ENCODE results near the gene HES4. TPM values are rescaled to one million over a fixed set of nuclear protein-coding genes. Genes with fewer than 3 reads are reported as not detected.

Gene HES4
- total and polyA plus RNA-seq, 2 donors (not counting 1 experiment from before 2014, with no cell fraction given): 0.49 to 2.0 TPM

DNA sequence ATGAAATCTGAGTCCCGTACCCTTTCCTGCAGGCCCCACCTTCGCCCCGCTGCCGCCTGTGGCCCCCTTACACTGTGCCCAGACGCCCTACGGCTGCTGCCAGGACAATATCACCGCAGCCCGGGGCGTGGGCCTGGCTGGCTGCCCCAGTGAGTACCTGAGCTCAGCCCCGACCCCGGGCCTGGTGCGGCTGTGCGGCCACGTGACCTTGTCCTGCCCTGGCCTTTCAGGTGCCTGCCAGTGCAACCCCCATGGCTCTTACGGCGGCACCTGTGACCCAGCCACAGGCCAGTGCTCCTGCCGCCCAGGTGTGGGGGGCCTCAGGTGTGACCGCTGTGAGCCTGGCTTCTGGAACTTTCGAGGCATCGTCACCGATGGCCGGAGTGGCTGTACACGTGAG lies 45.2 kb upstream of the HES4 start:
- Histone ChIP-seq H3K79me2 (ENCODE audit: control insufficient read depth, insufficient read depth, low read length) (no peaks in the 10 kb centered on the region), H3K36me3 (ENCODE audit: control insufficient read depth, insufficient read depth, low read length) (peaks cover 9% of the 10 kb centered on the region), H3K27ac (ENCODE audit: insufficient read depth, low read length) (no peak overlapping the region), H3K4me1 (ENCODE audit: control insufficient read depth, extremely low read depth, insufficient read depth, low read length) (peaks cover 3% of the 10 kb centered on the region), H3K27me3 (ENCODE audit: control insufficient read depth, insufficient read depth, low read length) (no peaks in the 10 kb centered on the region), H3K9me3 (ENCODE audit: control insufficient read depth, insufficient read depth, low read depth, low read length) (no peaks in the 10 kb centered on the region), H3K9ac (ENCODE audit: insufficient read depth, low read length) (no peak overlapping the region), H2AFZ (ENCODE audit: low read length) (no peak overlapping the region), H3K4me3 (replicated peaks in 1 of 4; ENCODE audit: control extremely low read depth in 1 of 4, insufficient read depth in 1 of 4, low read depth in 3 of 4, low read length in 4 of 4) (no peak overlapping the region), H4K20me1 (ENCODE audit: control insufficient read depth, extremely low read depth, insufficient read depth, low read length) (no peaks in the 10 kb centered on the region), H3K4me2 (ENCODE audit: extremely low read depth, insufficient read depth, low read length) (no peak overlapping the region)
- no peak for DNase-seq (ENCODE audit: low read depth in 2 of 2)
- TF ChIP-seq, protein P1, sequence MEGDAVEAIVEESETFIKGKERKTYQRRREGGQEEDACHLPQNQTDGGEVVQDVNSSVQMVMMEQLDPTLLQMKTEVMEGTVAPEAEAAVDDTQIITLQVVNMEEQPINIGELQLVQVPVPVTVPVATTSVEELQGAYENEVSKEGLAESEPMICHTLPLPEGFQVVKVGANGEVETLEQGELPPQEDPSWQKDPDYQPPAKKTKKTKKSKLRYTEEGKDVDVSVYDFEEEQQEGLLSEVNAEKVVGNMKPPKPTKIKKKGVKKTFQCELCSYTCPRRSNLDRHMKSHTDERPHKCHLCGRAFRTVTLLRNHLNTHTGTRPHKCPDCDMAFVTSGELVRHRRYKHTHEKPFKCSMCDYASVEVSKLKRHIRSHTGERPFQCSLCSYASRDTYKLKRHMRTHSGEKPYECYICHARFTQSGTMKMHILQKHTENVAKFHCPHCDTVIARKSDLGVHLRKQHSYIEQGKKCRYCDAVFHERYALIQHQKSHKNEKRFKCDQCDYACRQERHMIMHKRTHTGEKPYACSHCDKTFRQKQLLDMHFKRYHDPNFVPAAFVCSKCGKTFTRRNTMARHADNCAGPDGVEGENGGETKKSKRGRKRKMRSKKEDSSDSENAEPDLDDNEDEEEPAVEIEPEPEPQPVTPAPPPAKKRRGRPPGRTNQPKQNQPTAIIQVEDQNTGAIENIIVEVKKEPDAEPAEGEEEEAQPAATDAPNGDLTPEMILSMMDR (conservative IDR thresholded peaks at IDR 0.05 in 1 of 2, IDR thresholded peaks at IDR 0.05 in 1 of 2; ENCODE audit: low read depth in 1 of 2, low read length in 2 of 2): no peak
- no peak for TF ChIP-seq EZH2 (IDR thresholded peaks at IDR 0.05; ENCODE audit: low read length, missing control alignments)

DNA sequence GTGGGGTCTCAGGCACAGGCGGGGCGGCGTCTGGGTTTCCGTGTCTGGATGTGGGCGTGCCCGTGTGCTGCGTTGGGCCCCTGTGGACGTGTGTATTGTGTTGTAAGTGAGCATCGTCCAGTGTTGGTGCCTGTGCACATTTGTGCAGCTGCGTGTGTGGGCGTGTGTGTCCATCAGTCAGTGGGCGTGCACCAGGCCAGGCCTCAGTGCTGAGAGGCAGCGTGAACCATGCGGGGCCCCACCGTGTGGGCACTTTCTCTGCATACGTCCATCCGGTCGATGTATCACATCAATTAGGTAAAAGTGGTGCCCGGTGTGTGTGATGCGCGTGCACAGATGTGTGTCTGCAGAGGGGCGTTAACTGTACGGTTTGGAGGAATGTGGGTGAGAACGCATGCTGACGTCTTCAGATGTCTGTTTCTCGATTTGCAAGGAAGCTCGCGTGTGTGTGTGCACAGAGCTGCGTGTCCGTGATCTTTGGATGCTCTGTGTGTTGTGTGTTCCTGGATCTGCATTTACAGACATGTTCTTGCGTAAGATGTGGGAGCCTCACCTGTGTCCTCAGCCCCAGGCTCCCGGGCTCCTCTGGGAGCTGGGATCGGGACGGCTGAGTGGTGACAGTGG lies 44.7 kb upstream of the HES4 start:
- Histone ChIP-seq H3K4me1 (ENCODE audit: control insufficient read depth, extremely low read depth, insufficient read depth, low read length) (peaks cover 7% of the 10 kb centered on the region), H3K27me3 (ENCODE audit: control insufficient read depth, insufficient read depth, low read length) (no peaks in the 10 kb centered on the region), H3K79me2 (ENCODE audit: control insufficient read depth, insufficient read depth, low read length) (no peaks in the 10 kb centered on the region), H2AFZ (ENCODE audit: low read length) (no peak overlapping the region), H3K36me3 (ENCODE audit: control insufficient read depth, insufficient read depth, low read length) (peaks cover 9% of the 10 kb centered on the region), H4K20me1 (ENCODE audit: control insufficient read depth, extremely low read depth, insufficient read depth, low read length) (no peaks in the 10 kb centered on the region), H3K27ac (ENCODE audit: insufficient read depth, low read length) (no peak overlapping the region), H3K9me3 (ENCODE audit: control insufficient read depth, insufficient read depth, low read depth, low read length) (no peaks in the 10 kb centered on the region), H3K4me2 (ENCODE audit: extremely low read depth, insufficient read depth, low read length) (no peak overlapping the region), H3K4me3 (replicated peaks in 1 of 4; ENCODE audit: control extremely low read depth in 1 of 4, insufficient read depth in 1 of 4, low read depth in 3 of 4, low read length in 4 of 4) (no peak overlapping the region), H3K9ac (ENCODE audit: insufficient read depth, low read length) (no peak overlapping the region)
- TF ChIP-seq EZH2 (IDR thresholded peaks at IDR 0.05; ENCODE audit: low read length, missing control alignments): no peak
- TF ChIP-seq, protein P1 (conservative IDR thresholded peaks at IDR 0.05 in 1 of 2, IDR thresholded peaks at IDR 0.05 in 1 of 2; ENCODE audit: low read depth in 1 of 2, low read length in 2 of 2): no peak
- no peak for DNase-seq (ENCODE audit: low read depth in 2 of 2)

DNA sequence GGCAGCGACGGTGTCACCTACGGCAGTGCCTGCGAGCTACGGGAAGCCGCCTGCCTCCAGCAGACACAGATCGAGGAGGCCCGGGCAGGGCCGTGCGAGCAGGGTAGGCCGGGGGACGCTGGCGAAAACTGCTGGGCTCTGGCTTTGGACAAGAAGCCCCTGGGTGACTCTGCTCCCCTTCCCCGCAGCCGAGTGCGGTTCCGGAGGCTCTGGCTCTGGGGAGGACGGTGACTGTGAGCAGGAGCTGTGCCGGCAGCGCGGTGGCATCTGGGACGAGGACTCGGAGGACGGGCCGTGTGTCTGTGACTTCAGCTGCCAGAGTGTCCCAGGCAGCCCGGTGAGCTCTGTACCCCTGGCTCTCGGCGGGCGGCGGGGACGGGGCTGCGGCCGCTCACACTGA lies 44.0 kb upstream of the HES4 start:
- Histone ChIP-seq H3K27me3 (ENCODE audit: control insufficient read depth, insufficient read depth, low read length) (no peaks in the 10 kb centered on the region), H3K9me3 (ENCODE audit: control insufficient read depth, insufficient read depth, low read depth, low read length) (no peaks in the 10 kb centered on the region), H3K4me3 (replicated peaks in 1 of 4; ENCODE audit: control extremely low read depth in 1 of 4, insufficient read depth in 1 of 4, low read depth in 3 of 4, low read length in 4 of 4) (no peak overlapping the region), H4K20me1 (ENCODE audit: control insufficient read depth, extremely low read depth, insufficient read depth, low read length) (no peaks in the 10 kb centered on the region), H3K79me2 (ENCODE audit: control insufficient read depth, insufficient read depth, low read length) (no peaks in the 10 kb centered on the region), H3K9ac (ENCODE audit: insufficient read depth, low read length) (no peak overlapping the region), H3K4me1 (ENCODE audit: control insufficient read depth, extremely low read depth, insufficient read depth, low read length) (peaks cover 7% of the 10 kb centered on the region), H3K36me3 (ENCODE audit: control insufficient read depth, insufficient read depth, low read length) (peaks cover 9% of the 10 kb centered on the region), H3K27ac (ENCODE audit: insufficient read depth, low read length) (no peak overlapping the region), H3K4me2 (ENCODE audit: extremely low read depth, insufficient read depth, low read length) (no peak overlapping the region), H2AFZ (ENCODE audit: low read length) (no peak overlapping the region)
- no peak for DNase-seq (ENCODE audit: low read depth in 2 of 2)
- TF ChIP-seq, protein P1 (conservative IDR thresholded peaks at IDR 0.05 in 1 of 2, IDR thresholded peaks at IDR 0.05 in 1 of 2; ENCODE audit: low read depth in 1 of 2, low read length in 2 of 2): no peak
- TF ChIP-seq EZH2 (IDR thresholded peaks at IDR 0.05; ENCODE audit: low read length, missing control alignments): no peak

All from fibroblast of lung (primary cell).